ENCODE measurements around the gene HNRNPH2.

The HNRNPH2 gene

GRCh38 chrX:101407748-101408531 lies at the start of gene HNRNPH2, which contains the start of gene GLA:
Gene HNRNPH2, plus strand, starts transcription at chrX:101408222. Its CDS starts 3,767 bp downstream, at chrX:101411989.
Gene GLA, minus strand, starts transcription at chrX:101407925. Its CDS starts 22 bp downstream, at chrX:101407903.
- H3K4me3 ChIP-seq (ENCODE audit: low read depth, low read length) = peak within 1 kb of the TSS; percentile 83

- H3K4me3 ChIP-seq (ENCODE audit: low read depth, low read length) = no peak overlapping the region
Measured at GRCh38 chrX:101359966-101360365, 48.1 kb upstream of the HNRNPH2 start.

- H3K4me3 ChIP-seq (ENCODE audit: low read depth, low read length) = no peak overlapping the region
Measured at GRCh38 chrX:101360390-101360789, 47.6 kb upstream of the HNRNPH2 start.

GRCh38 chrX:101362116-101362515 lies 45.9 kb upstream of the HNRNPH2 start:
- no peak overlapping the region for H3K4me3 ChIP-seq (ENCODE audit: low read depth, low read length)

- no peak overlapping the region for H3K4me3 ChIP-seq (ENCODE audit: low read depth, low read length)
Measured at GRCh38 chrX:101362757-101363156, 45.3 kb upstream of the HNRNPH2 start.

- no peak overlapping the region for H3K4me3 ChIP-seq (ENCODE audit: low read depth, low read length)
Measured at GRCh38 chrX:101365301-101365795, 42.7 kb upstream of the HNRNPH2 start.

GRCh38 chrX:101368800-101369199 lies 39.2 kb upstream of the HNRNPH2 start:
- H3K4me3 ChIP-seq (ENCODE audit: low read depth, low read length) = no peak overlapping the region

- no peak overlapping the region for H3K4me3 ChIP-seq (ENCODE audit: low read depth, low read length)
Measured at GRCh38 chrX:101369687-101370086, 38.3 kb upstream of the HNRNPH2 start.

GRCh38 chrX:101370888-101371504 lies 37.0 kb upstream of the HNRNPH2 start:
- no peak overlapping the region for H3K4me3 ChIP-seq (ENCODE audit: low read depth, low read length)

- H3K4me3 ChIP-seq (ENCODE audit: low read depth, low read length) = no peak overlapping the region
Measured at GRCh38 chrX:101377547-101377946, 30.5 kb upstream of the HNRNPH2 start.

GRCh38 chrX:101383679-101384205 lies 24.3 kb upstream of the HNRNPH2 start:
- no peak overlapping the region for H3K4me3 ChIP-seq (ENCODE audit: low read depth, low read length)

GRCh38 chrX:101385026-101385684 lies 22.9 kb upstream of the HNRNPH2 start:
- no peak overlapping the region for H3K4me3 ChIP-seq (ENCODE audit: low read depth, low read length)

GRCh38 chrX:101385795-101386541 lies 22.1 kb upstream of the HNRNPH2 start, which contains the start of gene BTK:
Gene BTK, minus strand, starts transcription at chrX:101386191. Its CDS starts 10,907 bp downstream, at chrX:101375284.
- no peak within 1 kb of the TSS for H3K4me3 ChIP-seq (ENCODE audit: low read depth, low read length)

- H3K4me3 ChIP-seq (ENCODE audit: low read depth, low read length) = no peak overlapping the region
Measured at GRCh38 chrX:101386542-101386885, 21.5 kb upstream of the HNRNPH2 start.

GRCh38 chrX:101388604-101389003 lies 19.4 kb upstream of the HNRNPH2 start:
- no peak overlapping the region for H3K4me3 ChIP-seq (ENCODE audit: low read depth, low read length)

GRCh38 chrX:101390664-101391525 lies 17.1 kb upstream of the HNRNPH2 start, which contains the start of gene RPL36A:
Gene RPL36A, plus strand, starts transcription at chrX:101391011. Its CDS starts 33 bp downstream, at chrX:101391044.
- H3K4me3 ChIP-seq (ENCODE audit: low read depth, low read length) = peak within 1 kb of the TSS; percentile 70

- H3K4me3 ChIP-seq (ENCODE audit: low read depth, low read length) = peak overlapping the region; percentile 70
Measured at GRCh38 chrX:101391831-101392230, 16.2 kb upstream of the HNRNPH2 start.

- no peak overlapping the region for H3K4me3 ChIP-seq (ENCODE audit: low read depth, low read length)
Measured at GRCh38 chrX:101393530-101394305, 14.3 kb upstream of the HNRNPH2 start.

- no peak overlapping the region for H3K4me3 ChIP-seq (ENCODE audit: low read depth, low read length)
Measured at GRCh38 chrX:101394372-101394771, 13.7 kb upstream of the HNRNPH2 start.
